GM23338 (cell line): Measurements from ENCODE around the gene TMEM178A. TPM values are rescaled to one million over a fixed set of nuclear protein-coding genes. Genes with fewer than 3 reads are reported as not detected.

Experiments used
- ATAC-seq: fragments of 200-7000 bp; cut with Tn5 transposase; 3 replicates; pipeline ENCODE4 v1.9.1; 2020
- DNase-seq: peaks from one replicate; pipeline ENCODE4 v3.0.0-alpha.2; 2015; ENCODE audit warnings: low spot score
- H2AFZ ChIP-seq: fragments of 200-600 bp; sonication (generic); 2 replicates; pipeline ENCODE4 v1.8.0; 2016; ENCODE audit warnings: antibody characterized with exemption, mild to moderate bottlenecking, moderate library complexity
- H3F3A ChIP-seq: fragments of 200-600 bp; sonication (generic); replicated peaks from 2 replicates; pipeline ENCODE4 v1.8.0; 2017; ENCODE audit warnings: antibody characterized with exemption, mixed run types, low read depth
- H3K27ac ChIP-seq: fragments of 200-600 bp; sonication (generic); 2 replicates; pipeline ENCODE4 v1.6.1; 2016; ENCODE audit warnings: low read depth
- H3K27me3 ChIP-seq: fragments of 200-600 bp; sonication (generic); 2 replicates; pipeline ENCODE4 v1.8.0; 2016; ENCODE audit warnings: mild to moderate bottlenecking, mixed run types, moderate library complexity; ENCODE audit not compliant: insufficient read depth
- H3K36me3 ChIP-seq: fragments of 200-600 bp; sonication (generic); 2 replicates; pipeline ENCODE4 v1.8.0; 2016; ENCODE audit warnings: mild to moderate bottlenecking; ENCODE audit not compliant: insufficient read depth
- H3K4me1 ChIP-seq: fragments of 200-600 bp; sonication (generic); 2 replicates; pipeline ENCODE4 v1.8.0; 2016; ENCODE audit warnings: mild to moderate bottlenecking, moderate library complexity; ENCODE audit not compliant: insufficient read depth
- H3K4me2 ChIP-seq: fragments of 200-600 bp; sonication (generic); 2 replicates; pipeline ENCODE4 v1.7.1; 2017; ENCODE audit warnings: mixed run types
- H3K4me3 ChIP-seq: fragments of 200-600 bp; sonication (generic); 2 replicates; pipeline ENCODE4 v1.6.1; 2016; ENCODE audit warnings: mixed run types
- H3K79me2 ChIP-seq: fragments of 200-600 bp; sonication (generic); replicated peaks from 2 replicates; pipeline ENCODE4 v1.8.0; 2017; ENCODE audit warnings: mild to moderate bottlenecking; ENCODE audit not compliant: insufficient read depth
- H3K9me2 ChIP-seq: fragments of 200-600 bp; sonication (generic); 2 replicates; pipeline ENCODE4 v1.8.0; 2017; ENCODE audit not compliant: insufficient read depth
- H4K20me1 ChIP-seq: fragments of 200-600 bp; sonication (generic); replicated peaks from 2 replicates; pipeline ENCODE4 v1.8.0; 2017; ENCODE audit warnings: mild to moderate bottlenecking; ENCODE audit not compliant: insufficient read depth
- H3K27ac Mint-ChIP-seq: 2 replicates; pipeline ENCODE4 v1.8.0; 2020; ENCODE audit warnings: inconsistent platforms, mild to moderate bottlenecking, moderate library complexity, mixed read lengths
- H3K27me3 Mint-ChIP-seq: 3 replicates; pipeline ENCODE4 v1.8.0; 2022; ENCODE audit warnings: low read depth, mild to moderate bottlenecking, moderate library complexity, mixed read lengths, inconsistent platforms; ENCODE audit not compliant: insufficient read depth, poor library complexity
- H3K36me3 Mint-ChIP-seq: 3 replicates; pipeline ENCODE4 v1.8.0; 2021; ENCODE audit warnings: low read depth, mild to moderate bottlenecking, inconsistent platforms, moderate library complexity, mixed read lengths
- H3K4me1 Mint-ChIP-seq: 3 replicates; pipeline ENCODE4 v1.8.0; 2020; ENCODE audit warnings: mild to moderate bottlenecking, inconsistent platforms, mixed read lengths
- H3K4me3 Mint-ChIP-seq: 3 replicates; pipeline ENCODE4 v1.8.0; 2021; ENCODE audit warnings: moderate library complexity, mild to moderate bottlenecking, inconsistent platforms, mixed read lengths
- H3K9me3 Mint-ChIP-seq: 3 replicates; pipeline ENCODE4 v1.8.0; 2020; ENCODE audit warnings: moderate library complexity, mild to moderate bottlenecking, inconsistent platforms, mixed read lengths
- EZH2 ChIP-seq: fragments of 200-600 bp; sonication (generic); IDR thresholded peaks from one replicate; pipeline ENCODE4 v1.8.0; 2017; ENCODE audit warnings: antibody characterized with exemption, mild to moderate bottlenecking, low read depth; ENCODE audit not compliant: unreplicated experiment
- EZH2phosphoT487 ChIP-seq: fragments of 200-600 bp; sonication (generic); IDR thresholded peaks from one replicate; pipeline ENCODE4 v1.8.1; 2018; ENCODE audit warnings: antibody characterized with exemption; ENCODE audit not compliant: unreplicated experiment
- NANOG ChIP-seq: IDR thresholded peaks from 2 replicates; pipeline ENCODE4 v1.6.1; 2016; ENCODE audit warnings: antibody characterized with exemption, borderline replicate concordance
- POLR2AphosphoS5 ChIP-seq: IDR thresholded peaks from 2 replicates; pipeline ENCODE4 v1.6.1; 2016; ENCODE audit warnings: antibody characterized with exemption, low read depth
- STAT1 ChIP-seq: IDR thresholded peaks from one replicate; pipeline ENCODE4 v1.6.1; 2016; ENCODE audit warnings: antibody characterized with exemption; ENCODE audit not compliant: unreplicated experiment
- ZNF114 ChIP-seq: fragments of 250-450 bp; sonication (Bioruptor Pico); IDR thresholded peaks from 2 replicates; pipeline ENCODE4 v1.5.0; 2020; ENCODE audit warnings: mild to moderate bottlenecking, moderate library complexity
- ZNF331 ChIP-seq: fragments of 250-450 bp; sonication (Bioruptor Pico); IDR thresholded peaks from 2 replicates; pipeline ENCODE4 v1.5.0; 2020; ENCODE audit warnings: low read depth, mild to moderate bottlenecking, moderate library complexity
- polyA plus RNA-seq: library from polyadenylated mRNA; unstranded; fragments of >200 nt; fragmentation: Nextera tagmentation; extraction: Ambion mirVana; gene quantifications from 2 replicates; pipeline ENCODE4 v1.2.1, GENCODE V29; 2016
- total RNA-seq: library from RNA; depleted of rRNA; stranded (reverse); fragments of >200 nt; shearing (Covaris generic); gene quantifications from 2 replicates; pipeline ENCODE4 v1.2.3, GENCODE V29; 2014
- TF ChIP-seq, protein P1 (sequence below): IDR thresholded peaks from one replicate; pipeline ENCODE4 v1.6.1; 2018; ENCODE audit warnings: antibody characterized with exemption; ENCODE audit not compliant: unreplicated experiment
- TF ChIP-seq, protein P2 (sequence below): fragments of 250-450 bp; sonication (Bioruptor Pico); IDR thresholded peaks from 2 replicates; pipeline ENCODE4 v1.5.0; 2020; ENCODE audit warnings: mild to moderate bottlenecking, moderate library complexity

Gene TMEM178A
- total and polyA plus RNA-seq, 2 experiments from 2014 or later = 10.3 to 12.3 TPM

DNA sequence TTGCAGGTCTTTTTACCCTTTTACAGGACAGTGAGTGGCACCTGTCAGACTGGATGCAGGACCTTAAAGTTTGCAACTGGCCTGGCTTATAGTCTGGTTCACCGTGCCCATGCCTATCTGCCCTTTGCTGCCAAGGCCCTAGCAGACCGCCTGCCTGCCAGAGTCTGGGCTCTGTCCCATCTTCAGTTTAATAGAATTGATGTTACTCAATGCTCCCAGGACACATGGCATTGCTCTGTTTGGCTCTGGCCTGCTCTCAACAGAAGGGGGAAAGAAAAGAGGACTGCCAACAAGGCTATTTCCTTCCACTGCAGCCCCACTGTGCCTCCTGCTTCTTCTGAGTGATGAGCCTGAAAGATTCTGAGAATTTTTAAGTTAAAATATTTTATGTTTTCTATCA lies 25.6 kb upstream of the TMEM178A start:
- Histone ChIP-seq H3K36me3 (no peaks in the 10 kb centered on the region), H3K27me3 (no peaks in the 10 kb centered on the region), H4K20me1 (no peaks in the 10 kb centered on the region), H3K27ac (no peak overlapping the region), H2AFZ (no peak overlapping the region), H3K9me2 (no peaks in the 10 kb centered on the region), H3F3A (no peaks in the 10 kb centered on the region), H3K79me2 (no peaks in the 10 kb centered on the region), H3K4me2 (no peak overlapping the region), H3K4me3 (no peak overlapping the region), H3K4me1 (no peaks in the 10 kb centered on the region)
- ATAC-seq = no peak
- TF ChIP-seq ZNF331 (CRISPR knock-in tag) (no peak), ZNF114 (no peak), EZH2phosphoT487 (no peak), NANOG (no peak), POLR2AphosphoS5 (no peak), STAT1 (no peak), EZH2 (no peak)
- TF ChIP-seq, protein P1, sequence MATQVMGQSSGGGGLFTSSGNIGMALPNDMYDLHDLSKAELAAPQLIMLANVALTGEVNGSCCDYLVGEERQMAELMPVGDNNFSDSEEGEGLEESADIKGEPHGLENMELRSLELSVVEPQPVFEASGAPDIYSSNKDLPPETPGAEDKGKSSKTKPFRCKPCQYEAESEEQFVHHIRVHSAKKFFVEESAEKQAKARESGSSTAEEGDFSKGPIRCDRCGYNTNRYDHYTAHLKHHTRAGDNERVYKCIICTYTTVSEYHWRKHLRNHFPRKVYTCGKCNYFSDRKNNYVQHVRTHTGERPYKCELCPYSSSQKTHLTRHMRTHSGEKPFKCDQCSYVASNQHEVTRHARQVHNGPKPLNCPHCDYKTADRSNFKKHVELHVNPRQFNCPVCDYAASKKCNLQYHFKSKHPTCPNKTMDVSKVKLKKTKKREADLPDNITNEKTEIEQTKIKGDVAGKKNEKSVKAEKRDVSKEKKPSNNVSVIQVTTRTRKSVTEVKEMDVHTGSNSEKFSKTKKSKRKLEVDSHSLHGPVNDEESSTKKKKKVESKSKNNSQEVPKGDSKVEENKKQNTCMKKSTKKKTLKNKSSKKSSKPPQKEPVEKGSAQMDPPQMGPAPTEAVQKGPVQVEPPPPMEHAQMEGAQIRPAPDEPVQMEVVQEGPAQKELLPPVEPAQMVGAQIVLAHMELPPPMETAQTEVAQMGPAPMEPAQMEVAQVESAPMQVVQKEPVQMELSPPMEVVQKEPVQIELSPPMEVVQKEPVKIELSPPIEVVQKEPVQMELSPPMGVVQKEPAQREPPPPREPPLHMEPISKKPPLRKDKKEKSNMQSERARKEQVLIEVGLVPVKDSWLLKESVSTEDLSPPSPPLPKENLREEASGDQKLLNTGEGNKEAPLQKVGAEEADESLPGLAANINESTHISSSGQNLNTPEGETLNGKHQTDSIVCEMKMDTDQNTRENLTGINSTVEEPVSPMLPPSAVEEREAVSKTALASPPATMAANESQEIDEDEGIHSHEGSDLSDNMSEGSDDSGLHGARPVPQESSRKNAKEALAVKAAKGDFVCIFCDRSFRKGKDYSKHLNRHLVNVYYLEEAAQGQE = no peak
- TF ChIP-seq, protein P2, sequence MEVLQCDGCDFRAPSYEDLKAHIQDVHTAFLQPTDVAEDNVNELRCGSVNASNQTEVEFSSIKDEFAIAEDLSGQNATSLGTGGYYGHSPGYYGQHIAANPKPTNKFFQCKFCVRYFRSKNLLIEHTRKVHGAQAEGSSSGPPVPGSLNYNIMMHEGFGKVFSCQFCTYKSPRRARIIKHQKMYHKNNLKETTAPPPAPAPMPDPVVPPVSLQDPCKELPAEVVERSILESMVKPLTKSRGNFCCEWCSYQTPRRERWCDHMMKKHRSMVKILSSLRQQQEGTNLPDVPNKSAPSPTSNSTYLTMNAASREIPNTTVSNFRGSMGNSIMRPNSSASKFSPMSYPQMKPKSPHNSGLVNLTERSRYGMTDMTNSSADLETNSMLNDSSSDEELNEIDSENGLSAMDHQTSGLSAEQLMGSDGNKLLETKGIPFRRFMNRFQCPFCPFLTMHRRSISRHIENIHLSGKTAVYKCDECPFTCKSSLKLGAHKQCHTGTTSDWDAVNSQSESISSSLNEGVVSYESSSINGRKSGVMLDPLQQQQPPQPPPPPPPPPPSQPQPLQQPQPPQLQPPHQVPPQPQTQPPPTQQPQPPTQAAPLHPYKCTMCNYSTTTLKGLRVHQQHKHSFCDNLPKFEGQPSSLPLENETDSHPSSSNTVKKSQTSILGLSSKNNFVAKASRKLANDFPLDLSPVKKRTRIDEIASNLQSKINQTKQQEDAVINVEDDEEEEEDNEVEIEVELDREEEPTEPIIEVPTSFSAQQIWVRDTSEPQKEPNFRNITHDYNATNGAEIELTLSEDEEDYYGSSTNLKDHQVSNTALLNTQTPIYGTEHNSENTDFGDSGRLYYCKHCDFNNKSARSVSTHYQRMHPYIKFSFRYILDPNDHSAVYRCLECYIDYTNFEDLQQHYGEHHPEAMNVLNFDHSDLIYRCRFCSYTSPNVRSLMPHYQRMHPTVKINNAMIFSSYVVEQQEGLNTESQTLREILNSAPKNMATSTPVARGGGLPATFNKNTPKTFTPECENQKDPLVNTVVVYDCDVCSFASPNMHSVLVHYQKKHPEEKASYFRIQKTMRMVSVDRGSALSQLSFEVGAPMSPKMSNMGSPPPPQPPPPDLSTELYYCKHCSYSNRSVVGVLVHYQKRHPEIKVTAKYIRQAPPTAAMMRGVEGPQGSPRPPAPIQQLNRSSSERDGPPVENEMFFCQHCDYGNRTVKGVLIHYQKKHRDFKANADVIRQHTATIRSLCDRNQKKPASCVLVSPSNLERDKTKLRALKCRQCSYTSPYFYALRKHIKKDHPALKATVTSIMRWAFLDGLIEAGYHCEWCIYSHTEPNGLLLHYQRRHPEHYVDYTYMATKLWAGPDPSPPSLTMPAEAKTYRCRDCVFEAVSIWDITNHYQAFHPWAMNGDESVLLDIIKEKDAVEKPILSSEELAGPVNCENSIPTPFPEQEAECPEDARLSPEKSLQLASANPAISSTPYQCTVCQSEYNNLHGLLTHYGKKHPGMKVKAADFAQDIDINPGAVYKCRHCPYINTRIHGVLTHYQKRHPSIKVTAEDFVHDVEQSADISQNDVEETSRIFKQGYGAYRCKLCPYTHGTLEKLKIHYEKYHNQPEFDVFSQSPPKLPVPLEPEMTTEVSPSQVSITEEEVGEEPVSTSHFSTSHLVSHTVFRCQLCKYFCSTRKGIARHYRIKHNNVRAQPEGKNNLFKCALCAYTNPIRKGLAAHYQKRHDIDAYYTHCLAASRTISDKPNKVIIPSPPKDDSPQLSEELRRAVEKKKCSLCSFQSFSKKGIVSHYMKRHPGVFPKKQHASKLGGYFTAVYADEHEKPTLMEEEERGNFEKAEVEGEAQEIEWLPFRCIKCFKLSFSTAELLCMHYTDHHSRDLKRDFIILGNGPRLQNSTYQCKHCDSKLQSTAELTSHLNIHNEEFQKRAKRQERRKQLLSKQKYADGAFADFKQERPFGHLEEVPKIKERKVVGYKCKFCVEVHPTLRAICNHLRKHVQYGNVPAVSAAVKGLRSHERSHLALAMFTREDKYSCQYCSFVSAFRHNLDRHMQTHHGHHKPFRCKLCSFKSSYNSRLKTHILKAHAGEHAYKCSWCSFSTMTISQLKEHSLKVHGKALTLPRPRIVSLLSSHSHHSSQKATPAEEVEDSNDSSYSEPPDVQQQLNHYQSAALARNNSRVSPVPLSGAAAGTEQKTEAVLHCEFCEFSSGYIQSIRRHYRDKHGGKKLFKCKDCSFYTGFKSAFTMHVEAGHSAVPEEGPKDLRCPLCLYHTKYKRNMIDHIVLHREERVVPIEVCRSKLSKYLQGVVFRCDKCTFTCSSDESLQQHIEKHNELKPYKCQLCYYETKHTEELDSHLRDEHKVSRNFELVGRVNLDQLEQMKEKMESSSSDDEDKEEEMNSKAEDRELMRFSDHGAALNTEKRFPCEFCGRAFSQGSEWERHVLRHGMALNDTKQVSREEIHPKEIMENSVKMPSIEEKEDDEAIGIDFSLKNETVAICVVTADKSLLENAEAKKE (CRISPR knock-in tag) = no peak
- Mint-ChIP-seq H3K4me1 (no peaks in the 10 kb centered on the region), H3K4me3 (no peak overlapping the region), H3K27ac (no peak overlapping the region), H3K36me3 (no peaks in the 10 kb centered on the region), H3K27me3 (no peaks in the 10 kb centered on the region), H3K9me3 (no peaks in the 10 kb centered on the region)
- DNase-seq = no peak
